Measurements from ENCODE around the gene POLR3A. TPM values are rescaled to one million over a fixed set of nuclear protein-coding genes. Genes with fewer than 3 reads are reported as not detected.

Gene POLR3A
- total RNA-seq, result 14.7 and 15.0 TPM in 2 replicates

GRCh38 chr10:78029269-78030226 is at the start of gene POLR3A:
TSS of gene POLR3A (minus strand) at chr10:78029515. CDS start at chr10:78029407, 108 bp downstream.

DNA sequence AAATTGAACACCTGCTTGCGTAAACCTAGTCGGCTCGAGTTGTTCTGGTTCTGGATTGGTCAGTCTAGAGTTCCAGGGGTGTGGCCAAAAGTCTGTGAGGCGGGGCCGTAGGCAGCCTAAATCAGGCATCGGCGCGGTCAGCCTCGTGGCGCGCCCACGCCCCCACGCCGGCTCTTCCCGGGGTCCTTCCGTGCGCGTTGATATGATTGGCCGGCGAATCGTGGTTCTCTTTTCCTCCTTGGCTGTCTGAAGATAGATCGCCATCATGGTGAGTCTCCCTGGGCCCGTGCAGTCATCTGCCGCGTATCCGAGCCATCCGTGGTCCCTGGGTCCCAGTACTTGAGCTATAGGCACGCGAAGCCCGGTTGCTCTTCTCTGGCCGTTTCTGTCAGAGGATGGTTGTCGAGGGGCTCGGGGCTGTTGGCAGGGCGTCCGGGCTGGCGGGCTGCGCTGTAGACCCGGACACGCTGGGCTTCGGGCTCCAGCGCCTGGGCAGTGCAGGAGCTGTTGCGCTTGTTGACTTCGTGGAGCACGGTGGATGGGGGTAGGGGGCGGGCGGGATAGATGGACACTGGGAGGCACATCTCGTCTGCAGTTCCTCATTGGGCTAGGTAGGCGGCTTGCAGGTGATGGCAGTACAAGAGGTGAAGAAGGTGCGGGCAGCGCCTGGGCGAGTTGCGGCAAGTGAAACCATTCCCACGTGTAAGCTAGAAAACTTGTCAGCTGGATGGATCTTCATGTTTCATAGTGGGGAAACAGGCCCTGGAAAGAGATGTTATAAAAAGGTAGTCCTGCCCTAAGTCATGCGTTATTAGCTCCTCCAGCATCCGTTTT is 4.5 kb upstream of the POLR3A start, which contains the start of gene RPS24:
Gene RPS24, plus strand, starts transcription at position 227 of the 834 bp plus-strand sequence. Its CDS starts 39 bp downstream, at position 266.

DNA sequence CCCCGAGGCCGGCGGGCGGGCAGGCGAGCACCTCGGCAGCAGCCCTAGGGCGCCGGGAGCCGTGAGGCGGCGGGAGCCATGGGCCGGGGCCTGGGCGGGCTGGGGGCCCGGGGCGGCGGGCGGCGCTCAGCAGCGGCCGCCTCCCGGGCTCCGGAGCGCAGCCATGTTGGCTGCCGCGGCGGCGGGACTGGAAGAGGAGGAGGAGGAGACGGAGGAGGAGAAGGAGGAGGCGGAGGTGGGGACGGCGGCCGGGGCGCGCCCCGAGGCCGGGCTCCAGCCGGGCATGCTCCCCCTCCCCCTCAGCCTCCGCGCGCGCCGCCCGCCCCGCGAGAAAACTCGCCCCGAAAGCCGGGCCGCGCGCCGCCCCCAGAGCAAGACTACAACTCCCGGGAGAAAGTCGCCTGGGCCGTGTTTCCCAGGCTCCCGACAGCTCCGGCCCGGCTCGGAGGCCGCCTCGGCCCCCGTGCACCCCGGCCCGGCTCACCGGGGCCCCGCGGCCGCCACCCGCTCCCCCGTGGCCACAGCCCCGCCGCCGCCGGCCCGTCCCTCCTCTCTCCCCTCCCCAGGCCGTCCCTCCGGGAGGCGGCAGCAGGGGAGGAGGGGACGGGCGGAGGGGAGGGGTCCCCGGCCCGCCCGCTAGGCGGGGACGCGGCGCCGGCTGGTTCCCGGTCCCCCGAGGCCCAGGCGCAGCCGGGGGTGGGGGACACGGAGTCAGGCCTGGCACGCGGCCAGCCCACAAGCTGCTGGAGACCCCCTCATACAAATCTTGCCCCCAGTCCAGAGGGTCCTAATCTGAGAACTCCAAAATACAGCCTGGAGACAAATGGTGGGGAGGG is 102.5 kb downstream of the POLR3A start, which contains the start of gene DLG5:
Gene DLG5, minus strand, starts transcription at position 190 of the 836 bp plus-strand sequence. CDS start 235 bp downstream, outside the sequence.

Other genes starting within 250 kb of the POLR3A start
- 27.3 and 30.0 TPM in 2 replicates for gene DLG5, start 102.8 kb downstream of the POLR3A start, total RNA-seq
- gene RPS24, start 4.3 kb upstream of the POLR3A start, total RNA-seq, result 2,326 and 2,498 TPM in 2 replicates

Measured in myometrial cell (primary cell).